Kidney glomerular epithelial cell (primary cell): Measurements from ENCODE around the gene CTAGE15.
"Not testable (repeated sequence)": the region's sequence is repeated elsewhere in the genome, so short reads cannot be mapped to it uniquely, and the experiment has no call there.

ENCODE experiments used
- DNase-seq: peaks from one replicate; lab custom pipeline; 2025; lab: John Stamatoyannopoulos, UW

CTAGE15 gene

GRCh38 chr7:143622130-143622529 lies 50.5 kb downstream of the CTAGE15 start:
- DNase-seq, result not testable (repeated sequence)
